ENCODE results near the gene FAM187B.
"Not testable (repeated sequence)": the region's sequence is repeated elsewhere in the genome, so short reads cannot be mapped to it uniquely, and the experiment has no call there.

FAM187B gene

DNA sequence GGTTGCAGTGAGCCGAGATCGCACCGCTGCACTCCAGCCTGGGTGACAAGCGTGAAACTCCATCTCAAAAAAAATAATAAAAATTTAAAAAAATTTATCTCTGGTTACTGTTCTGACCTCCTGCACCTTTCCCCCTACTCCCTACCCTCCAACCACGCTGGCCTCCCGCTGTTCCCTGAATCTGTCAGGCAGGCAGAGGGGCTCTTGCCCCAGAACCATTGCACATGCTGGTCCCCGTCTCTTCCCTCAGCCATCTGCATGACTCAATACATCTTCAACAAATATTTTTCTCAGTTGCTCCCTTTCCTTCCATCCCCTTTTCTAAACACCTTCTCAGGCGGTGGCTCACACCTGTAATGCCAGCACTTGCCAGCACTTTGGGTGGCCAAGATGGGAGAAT, 1.1 kb upstream of the FAM187B start:
- Mint-ChIP-seq H3K27ac (no peak overlapping the region), H3K36me3 (ENCODE audit: low read depth) (no peaks in the 10 kb centered on the region), H3K9me3 (no peaks in the 10 kb centered on the region), H3K4me3 (no peak overlapping the region), H3K27me3 (no peaks in the 10 kb centered on the region), H3K4me1 (ENCODE audit: low read depth) (peaks cover 7% of the 10 kb centered on the region)
- peak; percentile 19 for DNase-seq

DNA sequence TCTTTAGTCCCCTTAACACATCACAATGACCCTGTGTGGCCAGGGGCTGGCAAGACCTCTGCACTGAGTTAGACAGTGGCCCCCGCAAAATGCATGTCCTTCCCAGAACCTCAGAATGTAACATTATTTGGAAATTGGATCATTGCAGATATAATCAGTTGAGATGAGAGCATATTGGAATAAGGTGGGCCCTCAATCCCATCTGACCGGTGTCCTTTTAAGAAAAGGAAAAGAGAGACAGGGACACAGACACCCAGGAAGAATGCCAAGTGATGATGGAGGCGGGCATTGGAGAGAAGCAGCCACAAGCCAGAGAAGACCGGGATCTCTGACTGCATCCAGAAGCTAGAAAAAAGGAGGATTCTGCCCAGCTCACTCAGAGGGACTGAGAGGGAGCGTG, 1.8 kb downstream of the FAM187B start:
- H3K27me3 Mint-ChIP-seq: no peaks in the 10 kb centered on the region
- H3K36me3 Mint-ChIP-seq (ENCODE audit: low read depth): no peaks in the 10 kb centered on the region
- peaks cover 20% of the 10 kb centered on the region for H3K4me1 Mint-ChIP-seq (ENCODE audit: low read depth)
- H3K9me3 Mint-ChIP-seq: no peaks in the 10 kb centered on the region
- no peak overlapping the region for H3K4me3 Mint-ChIP-seq
- DNase-seq: no peak
- no peak overlapping the region for H3K27ac Mint-ChIP-seq

DNA sequence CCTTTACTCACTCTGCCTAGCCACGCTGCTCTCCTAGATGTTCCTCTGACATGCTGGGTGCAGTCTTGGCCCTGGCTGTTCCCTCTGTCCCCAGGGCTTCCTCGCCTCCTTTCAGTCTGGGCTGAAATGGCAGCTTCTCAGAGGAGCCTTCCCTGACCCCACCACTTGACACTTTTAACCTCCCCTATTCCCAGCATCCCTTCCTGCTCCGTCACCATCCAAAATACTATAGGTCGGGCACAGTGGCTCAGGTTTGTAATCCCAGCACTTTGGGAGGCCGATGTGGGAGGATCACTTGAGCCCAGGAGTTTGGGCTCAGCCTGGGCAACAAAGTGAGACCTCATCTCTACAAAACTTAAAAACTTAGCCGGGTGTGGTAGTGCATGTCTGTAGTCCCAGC, 2.6 kb downstream of the FAM187B start:
- Mint-ChIP-seq H3K27ac (no peak overlapping the region), H3K4me3 (no peak overlapping the region), H3K9me3 (no peaks in the 10 kb centered on the region), H3K27me3 (no peaks in the 10 kb centered on the region), H3K4me1 (ENCODE audit: low read depth) (peaks cover 20% of the 10 kb centered on the region), H3K36me3 (ENCODE audit: low read depth) (no peaks in the 10 kb centered on the region)
- DNase-seq: peak; percentile 25

DNA sequence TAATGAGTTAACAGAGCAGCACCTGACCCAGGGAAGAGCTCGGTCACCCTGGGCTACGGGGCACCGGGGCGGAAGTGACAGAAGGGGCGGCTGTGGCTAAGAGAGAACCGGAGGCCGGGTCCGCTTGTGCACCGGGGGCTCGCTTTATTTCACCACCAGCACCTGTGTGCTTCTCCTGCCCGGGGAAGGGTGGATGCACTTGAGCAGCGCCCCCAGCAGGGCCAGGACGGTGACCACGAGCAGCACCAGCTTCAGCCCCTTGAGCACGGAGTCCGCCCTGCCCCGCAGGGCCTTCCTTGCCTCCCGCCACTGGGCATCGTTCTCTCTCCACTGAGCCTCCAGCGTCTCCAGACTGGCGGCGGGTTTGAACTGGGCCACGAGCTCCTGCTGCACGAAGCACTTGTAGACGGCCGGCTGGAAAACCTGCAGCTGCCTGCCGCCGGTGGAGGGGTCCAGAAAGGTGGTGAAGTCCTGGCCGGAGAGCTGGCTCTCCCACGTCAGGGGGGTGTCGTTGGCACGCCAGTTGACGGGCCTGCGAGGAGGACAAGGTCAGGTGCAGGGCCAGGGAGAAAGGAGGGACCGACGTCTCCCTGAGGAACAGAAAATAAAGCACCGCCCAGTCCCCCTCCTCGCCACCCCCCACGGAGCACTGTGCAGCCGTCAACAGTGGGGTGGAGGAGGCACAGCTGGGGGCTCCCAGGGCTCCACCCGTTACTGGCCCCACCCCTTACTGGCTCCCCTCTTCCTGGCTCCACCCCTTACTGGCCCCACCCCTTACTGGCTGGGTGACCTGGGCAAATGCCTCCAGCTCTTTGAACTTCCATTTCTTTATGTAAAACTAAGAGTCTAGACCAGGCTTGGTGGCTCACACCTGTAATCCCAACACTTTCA, 3.6 kb downstream of the FAM187B start:
- Mint-ChIP-seq H3K27ac (no peak overlapping the region), H3K27me3 (no peaks in the 10 kb centered on the region), H3K4me3 (no peak overlapping the region), H3K9me3 (no peaks in the 10 kb centered on the region), H3K36me3 (ENCODE audit: low read depth) (no peaks in the 10 kb centered on the region), H3K4me1 (ENCODE audit: low read depth) (peaks cover 26% of the 10 kb centered on the region)
- peak; percentile 35 for DNase-seq

DNA sequence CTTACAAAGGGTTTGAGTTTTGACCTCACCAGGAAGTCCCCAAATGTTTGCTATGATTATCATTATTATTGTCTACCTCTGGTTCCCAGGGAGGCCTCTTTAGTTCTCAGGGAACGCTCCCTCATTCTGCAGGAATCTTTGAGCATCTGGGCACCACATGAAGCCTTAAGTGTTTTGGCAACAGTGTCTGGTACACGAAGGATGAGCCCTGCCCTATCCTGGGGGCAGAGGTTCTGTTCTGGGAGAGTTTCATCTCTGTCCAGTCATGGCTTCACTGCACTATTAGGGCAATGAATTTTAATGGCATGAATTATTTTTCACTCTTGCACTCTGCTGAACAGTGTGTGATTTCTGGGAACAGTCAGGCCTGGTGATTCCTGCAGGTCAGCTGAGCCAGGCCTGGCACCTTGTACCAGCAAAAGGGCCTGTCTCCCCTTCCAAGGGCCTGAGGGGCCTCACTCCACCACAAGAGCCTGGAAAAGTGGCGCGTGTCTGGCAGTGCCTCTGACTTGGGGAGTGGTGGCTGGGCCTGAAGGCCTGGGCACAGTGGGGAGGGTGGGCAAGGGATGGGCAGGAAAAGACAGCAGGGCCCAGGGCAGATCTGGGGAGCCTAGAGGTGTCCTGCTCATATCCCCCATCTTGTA, 4.6 kb downstream of the FAM187B start:
- Mint-ChIP-seq H3K27me3 (no peaks in the 10 kb centered on the region), H3K4me1 (ENCODE audit: low read depth) (peaks cover 26% of the 10 kb centered on the region), H3K4me3 (no peak overlapping the region), H3K9me3 (no peaks in the 10 kb centered on the region), H3K27ac (no peak overlapping the region), H3K36me3 (ENCODE audit: low read depth) (no peaks in the 10 kb centered on the region)
- DNase-seq: no peak

DNA sequence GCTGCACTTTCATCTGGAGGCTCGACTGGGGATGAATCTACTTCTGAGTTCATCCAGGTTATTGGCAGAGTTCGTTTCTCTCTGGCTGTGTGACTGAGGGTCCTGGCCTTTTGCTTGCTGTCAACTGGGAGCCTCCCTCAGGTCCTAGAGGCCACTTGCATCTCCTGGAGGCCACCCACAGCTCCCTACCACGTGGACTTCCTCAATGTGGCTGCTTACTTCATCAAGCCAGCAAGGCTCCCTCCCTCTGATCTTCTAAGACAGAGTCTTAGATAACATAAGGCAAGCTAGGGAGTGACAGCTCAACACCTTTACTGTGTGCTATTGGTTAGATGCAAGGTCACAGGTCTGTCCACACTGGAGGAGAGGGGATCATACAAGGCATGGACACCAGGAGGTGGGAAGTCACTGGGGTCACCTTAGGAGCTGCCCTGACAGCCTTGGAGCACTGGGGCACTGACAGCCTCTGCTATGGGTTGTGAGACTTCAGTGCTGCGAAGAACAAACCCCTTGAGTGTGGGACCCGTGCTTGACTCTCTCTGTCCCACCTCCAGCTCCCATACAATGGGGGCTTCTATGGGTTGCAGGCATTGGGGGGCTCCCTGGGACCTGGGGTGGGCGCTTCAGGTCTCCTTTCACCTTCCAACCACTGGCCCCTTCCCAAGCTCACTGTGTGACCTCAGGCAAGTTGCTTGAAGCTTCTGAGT, 5.3 kb downstream of the FAM187B start:
- Mint-ChIP-seq H3K27me3 (no peaks in the 10 kb centered on the region), H3K36me3 (ENCODE audit: low read depth) (no peaks in the 10 kb centered on the region), H3K27ac (no peak overlapping the region), H3K4me1 (ENCODE audit: low read depth) (peaks cover 26% of the 10 kb centered on the region), H3K4me3 (no peak overlapping the region), H3K9me3 (no peaks in the 10 kb centered on the region)
- DNase-seq: peak; percentile 17

- Mint-ChIP-seq H3K27me3 (no peaks in the 10 kb centered on the region), H3K36me3 (ENCODE audit: low read depth) (no peaks in the 10 kb centered on the region), H3K9me3 (peaks cover 2% of the 10 kb centered on the region), H3K27ac (no peak overlapping the region), H3K4me1 (ENCODE audit: low read depth) (peaks cover 28% of the 10 kb centered on the region), H3K4me3 (no peak overlapping the region)
- peak; percentile 23 for DNase-seq
These were observed 6.0 kb downstream of the FAM187B start for GRCh38 chr19:35222373-35223015.

- not testable (repeated sequence) for H3K4me3 Mint-ChIP-seq; H3K36me3 Mint-ChIP-seq (ENCODE audit: low read depth); H3K27me3 Mint-ChIP-seq; H3K27ac Mint-ChIP-seq
- Mint-ChIP-seq H3K9me3 (peaks cover 13% of the 10 kb centered on the region), H3K4me1 (ENCODE audit: low read depth) (peaks cover 40% of the 10 kb centered on the region)
- DNase-seq: peak; percentile 24
These were observed 7.5 kb downstream of the FAM187B start for GRCh38 chr19:35220973-35221590.

DNA sequence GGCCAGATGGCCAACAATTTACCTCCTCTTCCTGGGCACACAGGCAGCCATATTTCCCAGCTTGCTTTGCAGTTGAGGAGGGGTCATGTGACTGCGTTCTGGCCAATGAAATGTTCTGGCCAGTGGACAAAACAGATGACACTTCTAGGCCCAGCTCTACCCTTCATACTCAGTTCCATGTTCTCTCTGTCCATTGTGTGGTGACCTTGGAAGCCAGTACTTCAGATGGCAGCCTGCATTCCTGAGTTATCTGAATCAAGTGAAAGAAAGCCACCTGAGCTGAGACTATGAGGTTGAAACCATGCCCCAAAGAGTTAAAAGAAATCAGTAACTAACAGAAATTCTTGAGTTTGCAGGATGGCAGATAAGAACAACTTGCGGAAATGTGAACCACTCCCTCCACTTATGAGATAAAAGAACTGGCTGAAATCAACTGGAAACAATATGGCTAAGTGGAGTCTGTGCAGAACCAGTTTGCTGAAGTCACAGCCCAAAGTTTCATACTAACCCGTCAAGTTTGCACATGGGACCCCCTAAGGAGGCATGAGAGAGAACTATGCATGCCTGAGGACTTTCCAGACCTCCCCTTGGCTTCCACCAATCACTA, 8.1 kb downstream of the FAM187B start:
- Mint-ChIP-seq H3K4me1 (ENCODE audit: low read depth) (peaks cover 42% of the 10 kb centered on the region), H3K9me3 (peaks cover 13% of the 10 kb centered on the region), H3K4me3 (no peak overlapping the region), H3K36me3 (ENCODE audit: low read depth) (no peaks in the 10 kb centered on the region), H3K27ac (no peak overlapping the region), H3K27me3 (no peaks in the 10 kb centered on the region)
- DNase-seq: peak; percentile 24

GRCh38 chr19:35219008-35219407, 9.5 kb downstream of the FAM187B start:
- no peak overlapping the region for H3K27ac Mint-ChIP-seq
- no peaks in the 10 kb centered on the region for H3K27me3 Mint-ChIP-seq
- H3K4me3 Mint-ChIP-seq: no peak overlapping the region
- H3K36me3 Mint-ChIP-seq (ENCODE audit: low read depth): no peaks in the 10 kb centered on the region
- peaks cover 13% of the 10 kb centered on the region for H3K9me3 Mint-ChIP-seq
- no peak for DNase-seq
- peaks cover 51% of the 10 kb centered on the region for H3K4me1 Mint-ChIP-seq (ENCODE audit: low read depth)

DNA sequence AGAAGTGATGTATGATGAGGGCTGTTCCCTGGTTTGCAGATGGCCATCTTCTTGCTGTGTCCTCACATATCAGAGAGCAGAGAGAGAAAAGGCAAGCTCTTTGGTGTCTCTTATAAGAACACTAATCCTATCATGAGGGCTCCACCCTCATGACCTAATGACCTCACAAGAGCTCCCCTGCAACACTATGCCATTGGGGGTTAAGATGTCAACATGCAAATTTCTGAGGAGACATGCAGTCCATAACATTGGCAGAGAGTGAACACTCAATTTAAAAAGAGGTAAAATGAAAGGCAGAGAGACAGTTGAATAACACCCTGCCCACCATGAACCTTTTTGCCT, 10.9 kb downstream of the FAM187B start:
- Mint-ChIP-seq H3K4me1 (ENCODE audit: low read depth) (peaks cover 54% of the 10 kb centered on the region), H3K9me3 (peaks cover 13% of the 10 kb centered on the region), H3K4me3 (no peak overlapping the region), H3K27ac (no peak overlapping the region), H3K36me3 (ENCODE audit: low read depth) (no peaks in the 10 kb centered on the region), H3K27me3 (no peaks in the 10 kb centered on the region)
- DNase-seq: no peak

DNA sequence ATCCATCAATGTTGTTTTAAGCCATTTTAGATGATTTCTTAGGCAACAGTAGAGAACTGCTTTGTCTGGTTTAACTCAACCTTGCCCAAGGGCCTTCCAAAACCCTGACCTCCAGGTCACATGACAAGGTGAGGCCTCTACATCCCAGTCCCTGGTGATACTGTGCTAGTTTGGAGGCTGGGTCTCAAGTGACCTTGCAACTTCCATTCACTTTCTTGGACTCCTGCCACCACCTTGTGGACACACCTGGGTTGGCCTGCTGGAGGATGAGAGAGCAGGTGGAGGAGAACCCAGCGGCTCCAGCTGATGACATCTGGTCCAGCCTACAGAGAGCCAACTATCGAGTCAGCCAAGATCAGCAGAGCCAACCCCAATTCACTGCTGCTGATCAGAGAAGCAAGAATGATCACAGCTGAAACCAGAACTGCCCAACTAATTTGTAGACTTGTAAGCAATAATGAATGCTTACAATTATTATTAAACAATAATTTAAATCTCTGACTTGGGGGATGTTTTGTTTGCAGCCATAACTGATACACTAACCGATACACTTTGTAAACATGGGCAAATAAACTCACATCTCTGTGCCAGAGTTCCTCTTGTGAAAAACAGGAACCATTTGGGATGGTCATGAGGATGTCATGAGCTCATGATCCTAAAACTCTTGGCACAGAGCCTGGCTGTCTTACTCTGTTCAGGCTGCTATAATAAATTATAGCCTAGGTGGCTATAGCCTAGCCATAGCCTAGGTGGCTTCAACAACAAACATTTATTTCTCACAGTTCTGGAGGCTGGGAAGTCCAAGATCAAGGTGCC, 11.5 kb downstream of the FAM187B start:
- Mint-ChIP-seq H3K4me3 (no peak overlapping the region), H3K27ac (peak overlapping the region; percentile 59), H3K4me1 (ENCODE audit: low read depth) (peaks cover 60% of the 10 kb centered on the region), H3K27me3 (no peaks in the 10 kb centered on the region), H3K9me3 (peaks cover 13% of the 10 kb centered on the region), H3K36me3 (ENCODE audit: low read depth) (no peaks in the 10 kb centered on the region)
- peak; percentile 50 for DNase-seq

DNA sequence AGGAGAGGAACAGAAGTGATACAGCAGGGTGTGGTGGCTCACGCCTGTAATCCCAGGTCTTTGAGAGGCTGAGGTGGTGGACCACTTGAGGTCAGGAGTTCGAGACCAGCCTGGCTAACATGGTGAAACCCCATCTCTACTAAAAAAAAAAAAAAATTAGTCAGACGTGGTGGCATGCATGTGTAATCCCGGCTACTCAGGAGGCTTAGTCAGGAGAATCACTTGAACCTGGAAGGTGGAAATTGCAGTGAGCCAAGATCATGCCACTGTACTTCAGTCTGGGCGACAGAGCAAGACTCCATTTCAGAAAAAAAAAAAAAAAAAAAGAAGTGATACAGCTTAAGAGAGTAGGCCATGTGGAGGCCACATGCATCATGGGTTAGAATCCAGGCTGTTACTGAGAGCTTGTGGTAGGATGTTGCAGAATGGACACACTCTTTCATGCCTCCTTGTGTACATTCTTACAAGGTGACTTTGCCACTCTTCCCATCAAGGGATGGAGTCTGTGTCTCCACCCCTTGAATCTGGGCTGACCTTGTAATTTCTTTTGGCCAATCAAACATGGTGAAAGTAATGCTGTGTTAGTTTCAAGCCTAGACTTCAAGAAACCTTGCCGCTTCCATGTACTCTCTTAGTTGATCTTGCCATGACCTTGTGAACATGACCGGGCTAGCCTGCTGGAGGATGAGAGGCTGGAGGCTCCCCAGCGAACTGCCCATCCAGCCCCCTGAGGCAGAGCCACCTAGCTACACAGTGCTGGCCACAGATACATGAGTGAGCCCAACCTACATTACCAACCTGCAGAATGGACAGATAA, 12.3 kb downstream of the FAM187B start:
- no peaks in the 10 kb centered on the region for H3K27me3 Mint-ChIP-seq
- H3K4me1 Mint-ChIP-seq (ENCODE audit: low read depth): peaks cover 67% of the 10 kb centered on the region
- peak overlapping the region; percentile 59 for H3K27ac Mint-ChIP-seq
- H3K9me3 Mint-ChIP-seq: peaks cover 13% of the 10 kb centered on the region
- H3K4me3 Mint-ChIP-seq: no peak overlapping the region
- DNase-seq: no peak
- no peaks in the 10 kb centered on the region for H3K36me3 Mint-ChIP-seq (ENCODE audit: low read depth)

All from activated T-cell treated with anti-CD3 and anti-CD28 coated beads, Interleukin-2, amount 50 U/mL, for 24 hours (primary cell).